ENCODE results near the gene DDX23. TPM values are rescaled to one million over a fixed set of nuclear protein-coding genes. Genes with fewer than 3 reads are reported as not detected.
"Not testable (repeated sequence)": the region's sequence is repeated elsewhere in the genome, so short reads cannot be mapped to it uniquely, and the experiment has no call there.

Gene DDX23
- polyA plus RNA-seq, 2 of the 4 experiments (the other 2 are of a cell fraction), result 116 to 132 TPM

DNA sequence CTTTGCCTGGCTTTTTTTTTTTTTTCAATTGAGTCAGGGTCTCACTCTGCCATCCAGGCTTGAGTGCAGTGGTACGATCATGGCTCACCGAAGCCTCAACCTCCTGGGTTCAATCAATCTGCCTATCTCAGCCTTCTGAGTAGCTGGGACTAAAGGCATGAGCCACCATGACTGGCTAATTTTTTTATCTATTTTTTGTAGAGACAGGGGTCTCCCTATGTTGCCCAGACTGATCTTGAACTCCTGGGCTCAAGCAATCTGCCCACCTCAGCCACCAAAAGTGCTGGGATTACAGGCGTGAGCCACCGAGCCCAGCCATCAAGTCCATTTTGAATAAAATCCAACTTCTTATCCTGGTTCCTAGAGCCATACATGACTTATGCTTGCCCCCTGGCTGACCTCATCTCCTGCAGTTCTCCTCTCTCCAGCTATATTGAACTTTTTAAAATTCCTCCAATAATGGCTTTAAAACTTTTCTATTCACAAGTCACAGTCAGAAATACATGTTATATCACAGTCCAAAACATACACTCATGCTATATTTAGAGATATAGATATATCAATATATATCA lies 24.1 kb upstream of the DDX23 start:
- ChIA-PET POLR2A (interaction anchor here (3.4 kb wide), 1 partner anchor 11 kb away, joined by 20 read pairs; the partner anchor contains the start of gene RND1), CTCF (interaction anchor here (1.2 to 33.1 kb wide), 3 partner anchors 14 to 28 kb away, joined by 3 to 1365 read pairs (median 75); partner anchors contain the start of genes DDX23 and RND1)
- no peak for DNase-seq (ENCODE audit: low read depth in 1 of 2, low spot score in 1 of 2)
- Histone ChIP-seq H3K4me2 (0 out of 3 replicates have a peak overlapping the region, but pooled peaks have one; percentile 3), H3K4me1 (peaks cover 19% of the 10 kb centered on the region), H3K27ac (peak overlapping the region; percentile 15 to 61; a peak in 4 of 6 replicates), H3K4me3 (no peak overlapping the region), H3K9me3 (no peaks in the 10 kb centered on the region)
- TF ChIP-seq NFE2L2 (conservative IDR thresholded peaks at IDR 0.05; ENCODE audit: low read length), result peak; percentile 40
- 0 out of 2 replicates have a peak, but pooled peaks have one; percentile 48 for TF ChIP-seq EHF (CRISPR knock-in tag; IDR thresholded peaks at IDR 0.05)
- TF ChIP-seq KDM1A (IDR thresholded peaks at IDR 0.05; ENCODE audit: low read depth), result no peak
- ATAC-seq, result peak in 1 of 2 experiments; percentile 40; a peak in 1 of 6 replicates
- no peak for FAIRE-seq
- 62% methylated on average over 4 of the region's 4 CpGs for WGBS (ENCODE audit: missing lambda C conversion rate)

DNA sequence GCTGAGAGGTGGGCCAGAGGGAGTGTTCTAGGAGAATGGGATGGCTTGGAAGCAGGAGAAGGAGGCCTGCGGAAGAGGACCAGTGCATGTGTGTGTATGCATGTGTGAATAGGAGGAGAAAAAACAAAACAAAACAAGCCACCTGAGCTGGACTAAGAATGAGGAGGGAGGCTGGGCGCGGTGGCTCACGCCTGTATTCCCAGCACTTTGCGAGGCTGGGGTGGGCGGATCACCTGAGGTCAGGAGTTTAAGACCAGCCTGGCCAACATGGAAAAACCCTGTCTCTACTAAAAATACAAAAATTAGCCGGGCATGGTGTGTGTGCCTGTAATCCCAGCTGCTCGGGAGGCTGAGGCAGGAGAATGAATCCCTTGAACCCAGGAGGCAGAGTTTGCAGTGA lies 21.6 kb upstream of the DDX23 start:
- POLR2A ChIA-PET, result interaction anchor here (3.4 kb wide), 1 partner anchor 8 kb away, joined by 20 read pairs; the partner anchor contains the start of gene RND1
- ATAC-seq; DNase-seq (ENCODE audit: low read depth in 1 of 2, low spot score in 1 of 2); H3K4me2 ChIP-seq; H3K9me3 ChIP-seq; H3K4me3 ChIP-seq; FAIRE-seq: not testable (repeated sequence)
- 80% methylated on average over 8 of the region's 8 CpGs for WGBS (ENCODE audit: missing lambda C conversion rate)
- peaks cover 20% of the 10 kb centered on the region for H3K4me1 ChIP-seq
- CTCF ChIA-PET, result interaction anchor here (1.5 to 33.1 kb wide), 5 partner anchors 3 to 62 kb away, joined by 6 to 1365 read pairs (median 11); partner anchors contain the start of genes DDX23 and RND1
- peak overlapping the region in 1 of 2 experiments; percentile 57; a peak in 2 of 6 replicates for H3K27ac ChIP-seq

DNA sequence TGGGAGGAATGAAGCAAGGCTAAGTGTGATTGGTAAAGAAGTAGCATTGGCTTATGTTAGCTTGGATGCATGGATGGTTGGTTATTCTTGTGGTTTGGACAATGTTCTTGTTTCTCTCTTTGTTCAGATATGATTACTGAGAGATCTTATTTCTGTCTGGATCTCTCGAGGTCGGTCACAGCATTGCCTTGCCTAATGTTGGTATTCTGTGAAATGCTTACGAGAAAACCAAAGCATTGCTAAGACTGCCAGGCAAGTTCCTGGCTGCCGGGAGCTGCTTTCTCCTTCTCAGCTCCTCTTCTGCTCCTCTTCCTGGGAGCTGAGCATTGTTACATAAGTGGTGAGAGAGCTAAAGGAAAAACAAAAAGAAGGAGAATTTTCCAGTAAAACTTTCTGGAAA lies 21.1 kb upstream of the DDX23 start:
- no peak for FAIRE-seq

More for the DNA sequence above, 21.1 kb upstream of the DDX23 start:
- TF ChIP-seq, protein P1, sequence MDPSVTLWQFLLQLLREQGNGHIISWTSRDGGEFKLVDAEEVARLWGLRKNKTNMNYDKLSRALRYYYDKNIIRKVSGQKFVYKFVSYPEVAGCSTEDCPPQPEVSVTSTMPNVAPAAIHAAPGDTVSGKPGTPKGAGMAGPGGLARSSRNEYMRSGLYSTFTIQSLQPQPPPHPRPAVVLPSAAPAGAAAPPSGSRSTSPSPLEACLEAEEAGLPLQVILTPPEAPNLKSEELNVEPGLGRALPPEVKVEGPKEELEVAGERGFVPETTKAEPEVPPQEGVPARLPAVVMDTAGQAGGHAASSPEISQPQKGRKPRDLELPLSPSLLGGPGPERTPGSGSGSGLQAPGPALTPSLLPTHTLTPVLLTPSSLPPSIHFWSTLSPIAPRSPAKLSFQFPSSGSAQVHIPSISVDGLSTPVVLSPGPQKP (IDR thresholded peaks at IDR 0.05; ENCODE audit: low read depth, low read length), result no peak
- TF ChIP-seq EHMT2 (IDR thresholded peaks at IDR 0.05; ENCODE audit: low read depth) (no peak), RARB (CRISPR knock-in tag; IDR thresholded peaks at IDR 0.05) (no peak), HOXA7 (CRISPR knock-in tag; IDR thresholded peaks at IDR 0.05) (no peak), RNF2 (IDR thresholded peaks at IDR 0.05; ENCODE audit: borderline replicate concordance, low read depth) (no peak), MAFK (IDR thresholded peaks at IDR 0.05; ENCODE audit: partially characterized antibody) (no peak), NPAS2 (CRISPR knock-in tag; IDR thresholded peaks at IDR 0.05; ENCODE audit: borderline replicate concordance) (no peak), ZFP36 (IDR thresholded peaks at IDR 0.05; ENCODE audit: borderline replicate concordance, partially characterized antibody) (no peak), POLR2A (IDR thresholded peaks at IDR 0.05; ENCODE audit: low read length) (no peak), JUN (IDR thresholded peaks at IDR 0.05) (no peak), CHD4 (IDR thresholded peaks at IDR 0.05; ENCODE audit: borderline replicate concordance) (no peak)
- TF ChIP-seq, protein P2, sequence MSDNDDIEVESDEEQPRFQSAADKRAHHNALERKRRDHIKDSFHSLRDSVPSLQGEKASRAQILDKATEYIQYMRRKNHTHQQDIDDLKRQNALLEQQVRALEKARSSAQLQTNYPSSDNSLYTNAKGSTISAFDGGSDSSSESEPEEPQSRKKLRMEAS (IDR thresholded peaks at IDR 0.05), result no peak
- TF ChIP-seq, protein P3, sequence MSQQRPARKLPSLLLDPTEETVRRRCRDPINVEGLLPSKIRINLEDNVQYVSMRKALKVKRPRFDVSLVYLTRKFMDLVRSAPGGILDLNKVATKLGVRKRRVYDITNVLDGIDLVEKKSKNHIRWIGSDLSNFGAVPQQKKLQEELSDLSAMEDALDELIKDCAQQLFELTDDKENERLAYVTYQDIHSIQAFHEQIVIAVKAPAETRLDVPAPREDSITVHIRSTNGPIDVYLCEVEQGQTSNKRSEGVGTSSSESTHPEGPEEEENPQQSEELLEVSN (IDR thresholded peaks at IDR 0.05; ENCODE audit: borderline replicate concordance, low read depth), result no peak
- TF ChIP-seq, protein P4, sequence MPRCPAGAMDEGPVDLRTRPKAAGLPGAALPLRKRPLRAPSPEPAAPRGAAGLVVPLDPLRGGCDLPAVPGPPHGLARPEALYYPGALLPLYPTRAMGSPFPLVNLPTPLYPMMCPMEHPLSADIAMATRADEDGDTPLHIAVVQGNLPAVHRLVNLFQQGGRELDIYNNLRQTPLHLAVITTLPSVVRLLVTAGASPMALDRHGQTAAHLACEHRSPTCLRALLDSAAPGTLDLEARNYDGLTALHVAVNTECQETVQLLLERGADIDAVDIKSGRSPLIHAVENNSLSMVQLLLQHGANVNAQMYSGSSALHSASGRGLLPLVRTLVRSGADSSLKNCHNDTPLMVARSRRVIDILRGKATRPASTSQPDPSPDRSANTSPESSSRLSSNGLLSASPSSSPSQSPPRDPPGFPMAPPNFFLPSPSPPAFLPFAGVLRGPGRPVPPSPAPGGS (IDR thresholded peaks at IDR 0.05), result no peak
- TF ChIP-seq, protein P5, sequence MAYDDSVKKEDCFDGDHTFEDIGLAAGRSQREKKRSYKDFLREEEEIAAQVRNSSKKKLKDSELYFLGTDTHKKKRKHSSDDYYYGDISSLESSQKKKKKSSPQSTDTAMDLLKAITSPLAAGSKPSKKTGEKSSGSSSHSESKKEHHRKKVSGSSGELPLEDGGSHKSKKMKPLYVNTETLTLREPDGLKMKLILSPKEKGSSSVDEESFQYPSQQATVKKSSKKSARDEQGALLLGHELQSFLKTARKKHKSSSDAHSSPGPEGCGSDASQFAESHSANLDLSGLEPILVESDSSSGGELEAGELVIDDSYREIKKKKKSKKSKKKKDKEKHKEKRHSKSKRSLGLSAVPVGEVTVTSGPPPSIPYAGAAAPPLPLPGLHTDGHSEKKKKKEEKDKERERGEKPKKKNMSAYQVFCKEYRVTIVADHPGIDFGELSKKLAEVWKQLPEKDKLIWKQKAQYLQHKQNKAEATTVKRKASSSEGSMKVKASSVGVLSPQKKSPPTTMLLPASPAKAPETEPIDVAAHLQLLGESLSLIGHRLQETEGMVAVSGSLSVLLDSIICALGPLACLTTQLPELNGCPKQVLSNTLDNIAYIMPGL (CRISPR knock-in tag; IDR thresholded peaks at IDR 0.05; ENCODE audit: borderline replicate concordance), result no peak
- WGBS (ENCODE audit: missing lambda C conversion rate), result 88% methylated on average over 4 of the region's 4 CpGs
- POLR2A ChIA-PET, result interaction anchor here (0.7 to 3.4 kb wide), 2 partner anchors 8 to 43 kb away, joined by 3 to 20 read pairs; partner anchors contain the start of gene RND1
- CTCF ChIA-PET, result interaction anchor here (1.0 to 33.1 kb wide), 7 partner anchors 3 to 115 kb away, joined by 3 to 1365 read pairs (median 8); partner anchors contain the start of genes DDX23 and RND1
- peaks cover 24% of the 10 kb centered on the region for H3K4me1 ChIP-seq
- H3K27ac ChIP-seq, result peak overlapping the region in 1 of 2 experiments; percentile 57; a peak in 2 of 6 replicates
- no peaks in the 10 kb centered on the region for H3K9me3 ChIP-seq
- no peak overlapping the region for H3K4me2 ChIP-seq
- no peak overlapping the region for H3K4me3 ChIP-seq
- ATAC-seq (no peak), DNase-seq (ENCODE audit: low read depth in 1 of 2, low spot score in 1 of 2) (no peak)
